Stimulated activated naive CD4-positive, alpha-beta T cell treated with Interleukin-2 at 50 U/mL for 16 hours (primary cell): Measurements from ENCODE around the gene PITX2.
"Not testable (repeated sequence)": the region's sequence is repeated elsewhere in the genome, so short reads cannot be mapped to it uniquely, and the experiment has no call there.

Source experiments
- DNase-seq: peaks from one replicate; lab custom pipeline; 2025; lab: John Stamatoyannopoulos, UW

PITX2 gene

DNA sequence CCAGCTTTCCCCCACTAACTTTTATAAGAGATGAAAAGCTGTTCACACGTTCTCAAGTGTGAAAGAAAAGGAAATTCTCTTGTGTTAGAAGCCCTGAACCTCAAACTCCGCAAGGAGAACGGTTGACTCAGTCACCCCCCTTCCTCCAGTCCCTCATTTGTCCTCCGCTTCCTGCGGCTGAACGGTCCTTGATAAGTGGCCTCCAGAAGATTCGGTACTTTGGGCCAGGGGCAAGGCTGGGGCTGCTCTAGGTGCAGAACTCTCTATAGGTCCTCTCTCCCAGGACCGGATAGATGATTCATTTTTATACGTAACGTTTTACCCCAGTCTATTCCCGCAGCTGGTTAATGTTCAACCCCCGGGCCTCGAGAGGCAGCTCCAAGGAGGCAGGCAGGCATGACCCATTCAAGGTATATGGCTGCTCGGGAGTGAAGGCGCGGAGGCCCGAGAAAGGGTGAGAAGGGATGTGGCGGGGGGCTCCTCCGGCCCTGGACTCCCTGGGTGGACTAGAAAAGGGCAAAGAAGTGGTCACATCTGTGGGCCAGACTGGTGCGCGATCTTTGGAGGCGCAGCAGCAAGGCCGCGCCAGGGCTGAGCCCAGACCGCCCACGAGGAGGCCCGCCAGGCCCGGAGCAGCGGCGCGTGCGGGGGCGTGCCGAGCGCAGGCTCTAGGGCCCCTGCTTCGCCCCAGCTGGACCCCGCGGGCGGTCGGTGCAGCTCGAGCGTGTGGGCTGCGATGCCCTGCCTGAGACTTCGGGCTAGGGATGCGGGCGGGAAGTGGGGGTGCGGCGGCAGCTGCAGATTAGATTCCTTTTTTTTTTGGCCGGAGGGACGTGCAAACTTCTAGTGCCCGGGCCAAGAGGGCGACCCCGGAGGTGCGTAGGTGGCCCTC is 11.7 kb downstream of the PITX2 start:
- DNase-seq: no peak

DNA sequence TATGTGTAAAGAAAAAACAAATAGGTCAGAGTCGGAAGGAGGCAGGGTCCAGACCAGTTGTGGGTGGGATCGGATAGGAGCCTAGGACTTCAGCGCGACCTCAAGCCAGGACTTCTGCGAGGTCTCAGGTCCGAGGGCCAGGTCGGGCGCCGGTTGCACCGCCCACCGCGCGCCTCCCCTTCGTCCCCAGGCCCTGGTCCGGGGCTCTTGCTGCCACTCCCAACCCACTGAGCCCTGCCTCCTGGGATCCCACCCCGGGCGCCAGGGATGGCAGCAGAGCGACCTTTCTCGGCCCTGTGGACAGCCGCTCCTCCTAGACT is 12.3 kb downstream of the PITX2 start:
- DNase-seq: no peak

DNA sequence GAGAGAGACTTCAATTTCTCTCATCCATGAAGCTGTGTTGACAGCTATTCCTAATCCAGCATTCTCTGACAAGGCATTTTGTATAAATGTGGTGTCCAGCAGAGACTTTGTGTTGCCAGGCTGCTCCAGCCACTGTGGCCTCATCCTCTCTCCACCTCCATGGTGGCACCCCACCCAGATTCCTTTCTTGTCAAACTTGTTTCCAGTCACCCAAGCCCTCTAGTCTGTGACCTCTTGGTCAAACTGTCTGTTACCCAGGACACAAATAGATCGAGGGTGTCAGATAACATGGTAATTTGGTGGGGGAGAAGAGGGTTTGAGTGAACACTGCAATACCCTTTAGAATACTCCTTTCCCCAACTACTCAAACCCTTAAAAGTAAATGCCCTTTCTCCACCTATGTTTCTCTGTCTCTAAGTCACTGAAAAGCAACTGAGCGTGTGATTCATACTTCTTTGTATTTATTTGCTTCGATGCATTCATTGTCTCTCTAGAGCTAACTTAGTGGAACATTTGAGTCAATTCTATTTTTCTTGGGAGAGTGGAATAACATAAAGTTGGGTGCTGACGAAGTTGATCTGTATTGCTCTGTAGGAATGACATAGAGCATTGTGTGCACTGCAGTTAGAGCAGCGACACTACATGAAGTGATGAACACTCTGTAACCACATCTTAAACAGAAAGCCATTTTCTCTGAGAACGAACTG is 13.7 kb downstream of the PITX2 start:
- DNase-seq: no peak

DNA sequence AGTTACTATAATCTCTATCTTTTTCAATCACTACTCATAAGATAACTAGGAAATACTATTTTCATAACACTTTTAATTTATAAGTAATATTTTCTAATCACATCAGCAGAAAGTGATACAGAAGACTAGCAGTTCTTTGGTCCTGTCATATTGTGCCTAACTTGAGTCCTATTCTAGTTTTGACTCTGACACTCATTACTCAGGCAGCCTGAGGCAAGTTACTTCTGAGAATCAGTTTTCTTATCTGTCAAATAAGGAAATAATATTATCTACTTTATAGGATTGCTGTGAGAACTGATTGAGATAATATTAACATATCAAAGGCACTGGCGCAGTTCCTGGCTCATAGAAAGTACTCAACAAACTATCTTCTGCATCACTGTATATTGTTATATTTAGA is 17.8 kb downstream of the PITX2 start:
- DNase-seq: no peak

DNA sequence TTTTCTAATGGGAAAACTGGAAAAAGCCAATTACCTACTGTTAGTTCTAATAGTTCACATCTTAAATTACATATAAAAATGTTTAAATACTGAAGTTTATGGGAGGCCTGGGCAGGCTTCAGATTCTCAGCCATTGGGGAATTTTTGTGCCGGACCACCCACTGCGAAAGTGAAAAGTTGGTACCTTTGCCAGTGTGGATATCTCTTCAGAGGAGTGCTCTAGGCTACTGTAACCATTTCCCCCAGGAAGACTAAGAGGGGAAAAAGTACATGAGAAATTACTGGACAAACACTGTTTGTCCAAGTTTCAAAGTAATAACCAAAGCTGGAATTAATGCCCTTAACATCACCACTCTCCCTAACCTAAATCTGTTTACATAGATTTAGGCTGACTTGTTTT is 20.8 kb downstream of the PITX2 start:
- DNase-seq: no peak

DNA sequence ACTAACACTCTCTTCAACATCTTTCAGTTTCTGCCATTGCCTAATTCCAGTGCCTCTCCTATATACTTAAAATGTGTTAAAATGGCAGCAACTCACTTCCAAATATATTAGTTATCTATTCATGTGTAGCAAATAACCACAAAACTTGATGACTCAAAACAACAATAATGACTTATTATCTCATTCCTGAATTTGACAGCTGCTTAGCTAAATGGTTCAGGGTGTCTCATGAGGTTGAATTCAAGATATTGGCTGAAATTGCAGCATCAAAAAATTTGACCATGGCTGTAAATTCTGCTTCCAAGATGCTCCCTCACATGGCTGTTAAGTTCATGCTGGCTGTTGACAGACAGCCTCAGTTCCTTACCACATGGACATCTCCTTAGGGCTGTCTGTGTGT is 25.3 kb downstream of the PITX2 start:
- no peak for DNase-seq

DNA sequence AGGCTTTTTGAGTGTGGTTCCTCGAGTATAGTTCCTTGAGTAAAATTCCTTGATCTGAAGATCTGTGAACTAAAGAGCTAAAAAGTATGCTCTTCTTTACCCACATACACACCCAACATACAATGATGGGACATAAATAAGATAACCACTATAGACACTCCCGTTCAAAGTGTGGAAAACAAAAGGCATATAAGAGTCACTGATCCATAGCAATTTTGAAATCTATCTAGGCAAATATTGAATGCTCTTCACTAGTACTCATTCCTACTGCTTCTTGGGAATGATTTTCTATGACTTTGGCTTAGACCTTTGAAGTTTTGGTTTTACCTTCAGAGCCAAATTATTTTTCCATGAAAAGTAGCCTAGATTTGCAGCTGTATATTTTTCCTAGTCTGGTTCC is 26.4 kb downstream of the PITX2 start:
- no peak for DNase-seq

DNA sequence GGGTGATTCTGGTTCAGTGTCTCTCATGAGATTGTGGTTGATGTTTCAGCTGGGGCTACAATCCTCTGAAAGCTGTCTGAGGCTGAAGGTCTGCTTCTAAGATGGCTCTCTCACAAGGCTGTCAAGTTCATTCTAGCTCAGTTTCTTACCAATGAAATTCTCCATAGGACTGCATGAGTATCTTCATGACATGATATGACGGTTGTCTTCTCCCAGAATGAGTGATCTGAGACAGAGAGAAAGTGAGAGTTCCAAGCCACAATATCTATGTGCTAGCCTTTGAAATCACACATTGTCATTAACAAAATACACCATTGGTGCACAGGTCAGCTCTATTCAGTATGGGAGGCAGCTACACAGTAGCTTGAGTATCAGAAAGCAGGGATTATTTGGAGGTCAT is 27.3 kb downstream of the PITX2 start:
- no peak for DNase-seq

DNA sequence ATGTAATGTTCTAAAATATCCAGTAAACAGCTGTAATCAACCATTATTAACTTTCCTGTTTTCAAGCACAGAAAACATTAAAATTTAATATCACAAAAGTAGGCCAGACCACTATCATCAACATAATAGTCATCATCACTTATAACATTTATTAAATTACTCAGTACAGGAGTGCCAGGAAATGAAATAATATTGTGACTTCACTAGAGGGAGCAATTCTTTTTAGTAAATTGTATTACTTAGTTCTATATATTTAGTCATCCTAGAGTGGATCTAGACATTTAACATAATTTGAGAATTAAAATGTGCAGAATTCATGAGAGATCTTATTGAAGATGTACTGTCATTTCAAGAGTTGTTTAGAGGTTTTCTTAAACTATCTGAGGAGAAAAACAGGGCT is 33.6 kb downstream of the PITX2 start:
- DNase-seq: no peak

DNA sequence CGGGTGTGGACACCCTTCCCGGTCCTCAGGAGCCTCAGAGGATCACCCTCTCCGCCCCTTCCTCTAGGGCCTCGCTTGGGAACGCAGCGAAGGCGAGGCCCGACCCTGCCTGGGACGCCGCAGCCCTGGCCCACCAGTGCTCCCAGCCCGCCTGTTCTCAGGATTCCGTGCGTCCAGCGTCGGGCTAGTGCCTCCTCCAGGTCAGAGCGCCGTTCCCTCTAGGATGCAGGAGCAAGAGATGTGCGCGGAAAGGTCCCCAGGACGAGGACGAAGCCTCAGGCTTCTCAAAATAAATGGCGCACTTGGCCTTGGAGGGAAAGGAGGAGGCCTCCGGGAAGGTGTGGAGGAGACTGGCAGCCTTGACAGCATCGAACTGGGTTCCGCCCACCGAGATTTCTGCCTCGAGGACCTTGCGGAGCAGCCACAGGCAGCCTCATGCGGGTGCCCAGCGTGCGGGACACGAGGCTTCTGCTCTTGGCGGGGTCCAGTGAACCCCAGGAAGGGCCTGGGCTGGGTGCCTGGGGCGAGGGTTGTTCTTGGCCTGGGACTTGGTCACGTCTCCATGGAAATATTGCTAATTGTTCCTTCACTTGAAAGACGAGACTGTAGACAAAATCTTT is 35.1 kb downstream of the PITX2 start:
- DNase-seq: no peak

DNA sequence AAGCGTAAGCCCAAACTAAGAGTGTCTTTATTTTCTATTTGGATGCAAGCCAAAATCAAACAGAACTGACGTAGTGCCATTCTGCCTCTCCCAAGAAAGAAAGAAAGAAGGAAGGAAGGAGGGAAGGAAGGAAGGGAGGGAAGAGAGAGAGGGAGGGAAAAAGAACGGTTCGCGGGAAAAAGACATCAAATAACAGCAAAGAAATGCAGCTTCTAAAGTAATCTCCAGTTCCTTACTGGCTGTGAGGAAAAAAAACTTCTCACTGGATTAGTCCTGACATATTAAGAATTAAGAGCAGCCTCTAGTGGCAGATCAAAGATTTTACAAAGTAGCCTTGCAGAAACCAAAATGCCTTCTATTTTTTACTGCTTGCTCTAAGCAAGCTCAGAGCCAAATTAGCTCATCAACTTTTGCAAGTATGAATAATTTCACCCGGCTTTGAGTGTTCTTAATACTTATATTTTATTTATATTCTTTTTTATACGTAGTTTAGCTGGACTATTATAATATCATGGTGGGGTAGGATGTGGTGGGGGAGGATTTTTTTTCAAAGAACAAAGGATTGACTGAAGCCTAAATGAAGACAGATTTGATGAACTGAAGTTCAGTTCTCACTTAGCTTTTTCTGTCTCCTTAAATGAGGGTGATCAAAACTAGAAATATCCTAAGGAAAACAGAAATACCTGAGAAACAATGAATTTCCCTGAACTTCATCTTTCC is 36.6 kb downstream of the PITX2 start:
- no peak for DNase-seq

DNA sequence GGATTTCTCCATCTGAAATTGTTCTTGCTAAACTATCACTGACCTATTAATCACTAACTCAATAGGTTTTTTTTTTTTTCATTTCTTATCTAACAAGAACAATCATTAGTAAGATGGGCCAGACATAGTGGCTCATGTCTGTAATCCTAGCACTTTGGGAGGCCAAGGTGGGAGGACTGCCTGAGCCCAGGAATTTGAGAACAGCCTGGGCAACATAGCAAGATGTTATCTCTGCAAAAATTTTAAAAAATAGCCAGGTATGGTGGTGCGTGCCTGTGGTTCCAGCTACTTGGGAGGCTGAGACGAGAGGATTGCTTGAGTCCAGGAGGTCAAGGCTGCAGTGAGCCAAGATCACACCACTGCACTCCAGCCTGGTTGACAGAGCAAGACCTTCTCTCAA is 46.2 kb downstream of the PITX2 start:
- DNase-seq: not testable (repeated sequence)
